ENCODE results near the gene SEC22C. TPM values are rescaled to one million over a fixed set of nuclear protein-coding genes. Genes with fewer than 3 reads are reported as not detected.
A peak's percentile ranks its signal among the peaks of the same experiment; 100 is the strongest.

Gene SEC22C
- total and polyA plus RNA-seq, 11 donors, result 17.4 to 40.5 (median 28.9) TPM

DNA sequence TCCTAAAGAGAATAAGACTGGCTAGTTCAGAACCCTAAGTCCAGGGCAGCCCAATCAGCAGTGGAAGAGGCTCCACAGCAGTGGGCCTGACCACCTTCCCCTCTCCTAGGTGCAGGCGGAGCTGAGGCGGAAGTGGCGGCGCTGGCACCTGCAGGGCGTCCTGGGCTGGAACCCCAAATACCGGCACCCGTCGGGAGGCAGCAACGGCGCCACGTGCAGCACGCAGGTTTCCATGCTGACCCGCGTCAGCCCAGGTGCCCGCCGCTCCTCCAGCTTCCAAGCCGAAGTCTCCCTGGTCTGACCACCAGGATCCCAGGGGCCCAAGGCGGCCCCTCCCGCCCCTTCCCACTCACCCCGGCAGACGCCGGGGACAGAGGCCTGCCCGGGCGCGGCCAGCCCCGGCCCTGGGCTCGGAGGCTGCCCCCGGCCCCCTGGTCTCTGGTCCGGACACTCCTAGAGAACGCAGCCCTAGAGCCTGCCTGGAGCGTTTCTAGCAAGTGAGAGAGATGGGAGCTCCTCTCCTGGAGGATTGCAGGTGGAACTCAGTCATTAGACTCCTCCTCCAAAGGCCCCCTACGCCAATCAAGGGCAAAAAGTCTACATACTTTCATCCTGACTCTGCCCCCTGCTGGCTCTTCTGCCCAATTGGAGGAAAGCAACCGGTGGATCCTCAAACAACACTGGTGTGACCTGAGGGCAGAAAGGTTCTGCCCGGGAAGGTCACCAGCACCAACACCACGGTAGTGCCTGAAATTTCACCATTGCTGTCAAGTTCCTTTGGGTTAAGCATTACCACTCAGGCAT is 45.6 kb downstream of the SEC22C start:
- no peaks in the 10 kb centered on the region for H3K36me3 ChIP-seq
- TF ChIP-seq, protein P1, sequence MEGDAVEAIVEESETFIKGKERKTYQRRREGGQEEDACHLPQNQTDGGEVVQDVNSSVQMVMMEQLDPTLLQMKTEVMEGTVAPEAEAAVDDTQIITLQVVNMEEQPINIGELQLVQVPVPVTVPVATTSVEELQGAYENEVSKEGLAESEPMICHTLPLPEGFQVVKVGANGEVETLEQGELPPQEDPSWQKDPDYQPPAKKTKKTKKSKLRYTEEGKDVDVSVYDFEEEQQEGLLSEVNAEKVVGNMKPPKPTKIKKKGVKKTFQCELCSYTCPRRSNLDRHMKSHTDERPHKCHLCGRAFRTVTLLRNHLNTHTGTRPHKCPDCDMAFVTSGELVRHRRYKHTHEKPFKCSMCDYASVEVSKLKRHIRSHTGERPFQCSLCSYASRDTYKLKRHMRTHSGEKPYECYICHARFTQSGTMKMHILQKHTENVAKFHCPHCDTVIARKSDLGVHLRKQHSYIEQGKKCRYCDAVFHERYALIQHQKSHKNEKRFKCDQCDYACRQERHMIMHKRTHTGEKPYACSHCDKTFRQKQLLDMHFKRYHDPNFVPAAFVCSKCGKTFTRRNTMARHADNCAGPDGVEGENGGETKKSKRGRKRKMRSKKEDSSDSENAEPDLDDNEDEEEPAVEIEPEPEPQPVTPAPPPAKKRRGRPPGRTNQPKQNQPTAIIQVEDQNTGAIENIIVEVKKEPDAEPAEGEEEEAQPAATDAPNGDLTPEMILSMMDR (IDR thresholded peaks at IDR 0.05), result peak; percentile 12 to 59 (median 44)
- no peak for TF ChIP-seq POLR2A (IDR thresholded peaks at IDR 0.05)
- no peaks in the 10 kb centered on the region for H3K9me3 ChIP-seq
- H3K27ac ChIP-seq, result no peak overlapping the region
- WGBS, 4 donors, result 82 to 85% (median 84%) methylated on average over 28 to 35 of the region's 35 CpGs
- no peaks in the 10 kb centered on the region for H3K27me3 ChIP-seq
- DNase-seq (no peak), ATAC-seq (peak in 2 of 4 donors; percentile 16 to 20)
- intact Hi-C loops (cut with DNase I), result loop anchor here in 7 of 10 donors (2.0 to 10.0 kb wide), 5 partner anchors 34 to 301 kb away; partner anchors contain the start of gene VIPR1 (in 4 of the 7)
- H3K4me1 ChIP-seq, result peaks cover 0 to 17% (median 8%) of the 10 kb centered on the region in 12 donors
- peak overlapping the region in 1 of 12 donors; percentile 12 for H3K4me3 ChIP-seq

- H3K27ac ChIP-seq, result no peak overlapping the region
- peaks cover 0 to 18% (median 0%) of the 10 kb centered on the region in 12 donors for H3K4me1 ChIP-seq
- H3K4me3 ChIP-seq, result no peak overlapping the region
- no peaks in the 10 kb centered on the region for H3K27me3 ChIP-seq
- DNase-seq (no peak), ATAC-seq (no peak)
- H3K9me3 ChIP-seq, result no peaks in the 10 kb centered on the region
- intact Hi-C loops (cut with DNase I), result loop anchor here in 1 of 10 donors (10.0 kb wide), 1 partner anchor 299 kb away; no protein-coding TSS in a partner anchor
- 71 to 79% (median 75%) methylated on average over 6 to 7 of the region's 7 CpGs for WGBS, 4 donors
- H3K36me3 ChIP-seq, result no peaks in the 10 kb centered on the region
- TF ChIP-seq, protein P1 (IDR thresholded peaks at IDR 0.05), result no peak
- no peak for TF ChIP-seq POLR2A (IDR thresholded peaks at IDR 0.05)
Observed at GRCh38 chr3:42533161-42533897, 48.4 kb downstream of the SEC22C start.

DNA sequence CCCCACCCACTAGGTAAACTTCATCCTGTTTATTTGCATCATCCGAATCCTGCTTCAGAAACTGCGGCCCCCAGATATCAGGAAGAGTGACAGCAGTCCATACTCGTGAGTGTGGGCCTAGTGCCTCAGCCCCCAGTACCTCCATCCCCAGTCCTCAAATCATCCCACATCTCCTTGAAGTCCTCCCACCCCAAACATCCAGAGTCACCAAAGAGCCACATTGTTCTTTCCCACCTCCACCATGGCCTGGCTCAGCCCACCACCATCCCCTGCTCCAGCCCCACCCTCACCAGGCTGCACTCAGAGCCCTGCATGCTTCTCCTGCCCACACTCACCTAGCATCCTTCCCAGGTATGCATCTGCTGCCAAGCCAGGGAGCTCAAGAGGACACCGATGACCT is 49.5 kb downstream of the SEC22C start:
- Histone ChIP-seq H3K4me1 (peaks cover 0 to 28% (median 0%) of the 10 kb centered on the region in 12 donors), H3K9me3 (no peaks in the 10 kb centered on the region), H3K4me3 (no peak overlapping the region), H3K27me3 (no peaks in the 10 kb centered on the region), H3K27ac (no peak overlapping the region), H3K36me3 (no peaks in the 10 kb centered on the region)
- no peak for ATAC-seq
- no peak for DNase-seq
- intact Hi-C loops (cut with DNase I), result loop anchor here in 1 of 10 donors (10.0 kb wide), 1 partner anchor 297 kb away; no protein-coding TSS in a partner anchor
- 81 to 95% (median 91%) methylated on average over 4 of the region's 4 CpGs for WGBS, 4 donors
- TF ChIP-seq, protein P1 (IDR thresholded peaks at IDR 0.05), result no peak

- Histone ChIP-seq H3K27me3 (no peaks in the 10 kb centered on the region), H3K9me3 (no peaks in the 10 kb centered on the region), H3K27ac (no peak overlapping the region), H3K4me1 (peaks cover 0 to 35% (median 0%) of the 10 kb centered on the region in 12 donors), H3K4me3 (no peak overlapping the region), H3K36me3 (no peaks in the 10 kb centered on the region)
- ATAC-seq (no peak), DNase-seq (no peak)
- TF ChIP-seq, protein P1 (IDR thresholded peaks at IDR 0.05), result no peak
- no peak for TF ChIP-seq POLR2A (IDR thresholded peaks at IDR 0.05)
- intact Hi-C loops (cut with DNase I), result loop anchor here in 1 of 10 donors (10.0 kb wide), 1 partner anchor 297 kb away; no protein-coding TSS in a partner anchor
- WGBS, 4 donors, result 92 to 96% (median 92%) methylated on average over 6 of the region's 6 CpGs
Observed at GRCh38 chr3:42531470-42531869, 50.3 kb downstream of the SEC22C start.

Measured in heart left ventricle (tissue), 16 donors.